Testis (tissue), 3 donors: ENCODE measurements around the gene SMAD4. TPM values are rescaled to one million over a fixed set of nuclear protein-coding genes. Genes with fewer than 3 reads are reported as not detected.

Source experiments
- DNase-seq: peaks from one replicate; pipeline ENCODE4 v3.0.0-alpha.2; 2019
- H3K27ac ChIP-seq, 2 donors: fragments of 200-600 bp; sonication (generic); one replicate each; pipeline ENCODE4 v1.5.1; 2019
- H3K27me3 ChIP-seq: fragments of 200-600 bp; sonication (generic); one replicate; pipeline ENCODE4 v1.5.1; 2019
- H3K36me3 ChIP-seq: fragments of 200-600 bp; sonication (generic); one replicate; pipeline ENCODE4 v1.5.1; 2017; ENCODE audit warnings: low read depth; ENCODE audit errors: missing control alignments
- H3K4me1 ChIP-seq: fragments of 200-600 bp; sonication (generic); one replicate; pipeline ENCODE4 v1.5.1; 2019
- H3K4me3 ChIP-seq, 2 donors: fragments of 200-600 bp; sonication (generic); one replicate each; pipeline ENCODE4 v1.5.1; 2017 to 2019
- H3K9me3 ChIP-seq: fragments of 200-600 bp; sonication (generic); one replicate; pipeline ENCODE4 v1.5.1; 2017
- CTCF ChIP-seq, 3 experiments: fragments of 450-650 bp in 2 of 3; fragments of 200-600 bp in 1 of 3; sonication (generic) in 1 of 3; IDR thresholded peaks; one replicate each; pipeline ENCODE4 v1.5.1; 2016 to 2019; ENCODE audit warnings: antibody characterized with exemption in 3 of 3, mild to moderate bottlenecking in 2 of 3, moderate library complexity in 1 of 3
- POLR2A ChIP-seq: fragments of 450-650 bp; IDR thresholded peaks from one replicate; pipeline ENCODE4 v1.6.1; 2017; ENCODE audit warnings: antibody characterized with exemption, mild to moderate bottlenecking, moderate library complexity
- WGBS, 2 donors: methylation state at CpG; one replicate each; pipeline ENCODE4 v1.1.5; 2018; 5-methylcytosine and 5-hydroxymethylcytosine counted together
- intact Hi-C: fragments of 100-400 bp; cut with DNase I; formaldehyde crosslinking; loops from one replicate; pipeline ENCODE4 v1.15.1; 2023; ENCODE audit warnings: low total_unique reads
- polyA plus RNA-seq: library from polyadenylated mRNA; stranded (reverse); fragments of 350-450 nt; fragmentation: Illumina TruSeq; extraction: RNeasy Lipid Tissue Mini Kit (QIAGEN cat#74804); gene quantifications from one replicate; pipeline ENCODE4 v1.2.3, GENCODE V29; 2014; ENCODE audit warnings: low read depth, low replicate concordance; ENCODE audit not compliant: insufficient read depth
- total RNA-seq, 2 donors: library from RNA; depleted of rRNA; stranded (reverse); fragments of >200 nt; gene quantifications; one replicate each; pipeline ENCODE4 v1.2.3, GENCODE V29; 2016

SMAD4 gene
- total and polyA plus RNA-seq, 3 donors from 2014 or later = 91.0 to 270 (median 198) TPM

GRCh38 chr18:51077217-51077616 is 47.2 kb downstream of the SMAD4 start:
- WGBS, 2 donors = 55 to 60% methylated on average over 2 of the region's 2 CpGs
- no peak overlapping the region for H3K4me3 ChIP-seq

GRCh38 chr18:51078026-51078425 is 48.0 kb downstream of the SMAD4 start:
- Histone ChIP-seq H3K27ac (no peak overlapping the region), H3K27me3 (no peaks in the 10 kb centered on the region), H3K4me1 (peaks cover 5% of the 10 kb centered on the region), H3K36me3 (no peaks in the 10 kb centered on the region), H3K4me3 (no peak overlapping the region), H3K9me3 (no peaks in the 10 kb centered on the region)
- WGBS, 2 donors = 77 to 95% methylated on average over 5 of the region's 5 CpGs
- no peak for DNase-seq
- intact Hi-C loops = no loop called here
- TF ChIP-seq CTCF (IDR thresholded peaks at IDR 0.05) (no peak), POLR2A (no peak)

More at GRCh38 chr18:51077217-51077616, 47.2 kb downstream of the SMAD4 start:
- no peak for TF ChIP-seq CTCF (IDR thresholded peaks at IDR 0.05)
- TF ChIP-seq POLR2A = no peak
- no peak overlapping the region for H3K27ac ChIP-seq
- no peaks in the 10 kb centered on the region for H3K9me3 ChIP-seq
- no peaks in the 10 kb centered on the region for H3K36me3 ChIP-seq
- peaks cover 5% of the 10 kb centered on the region for H3K4me1 ChIP-seq
- no peaks in the 10 kb centered on the region for H3K27me3 ChIP-seq
- intact Hi-C loops = no loop called here
- DNase-seq = no peak

GRCh38 chr18:51082571-51083267 is 52.7 kb downstream of the SMAD4 start:
- H3K9me3 ChIP-seq = no peaks in the 10 kb centered on the region
- DNase-seq = no peak
- H3K36me3 ChIP-seq = no peaks in the 10 kb centered on the region
- no peak overlapping the region for H3K4me3 ChIP-seq
- no peaks in the 10 kb centered on the region for H3K27me3 ChIP-seq
- no peak for TF ChIP-seq POLR2A
- TF ChIP-seq CTCF (IDR thresholded peaks at IDR 0.05) = no peak
- H3K4me1 ChIP-seq = no peaks in the 10 kb centered on the region
- peak overlapping the region in 1 of 2 donors; percentile 7 for H3K27ac ChIP-seq
- intact Hi-C loops = no loop called here
- WGBS, 2 donors = 19 to 28% methylated on average over 2 of the region's 2 CpGs

- no peaks in the 10 kb centered on the region for H3K27me3 ChIP-seq
- no peaks in the 10 kb centered on the region for H3K4me1 ChIP-seq
- no peak for TF ChIP-seq CTCF (IDR thresholded peaks at IDR 0.05)
- TF ChIP-seq POLR2A = no peak
- H3K27ac ChIP-seq = no peak overlapping the region
- no peaks in the 10 kb centered on the region for H3K36me3 ChIP-seq
- intact Hi-C loops = no loop called here
- WGBS, 2 donors = 78 to 84% methylated on average over 1 of the region's 1 CpG
- DNase-seq = no peak
- H3K4me3 ChIP-seq = no peak overlapping the region
- no peaks in the 10 kb centered on the region for H3K9me3 ChIP-seq
Measured at GRCh38 chr18:51083398-51083797, 53.4 kb downstream of the SMAD4 start.

- intact Hi-C loops = no loop called here
- WGBS, 2 donors = 85 to 93% methylated on average over 1 of the region's 1 CpG
Measured at GRCh38 chr18:51088410-51088809, 58.4 kb downstream of the SMAD4 start.

More at GRCh38 chr18:51088410-51088809, 58.4 kb downstream of the SMAD4 start:
- H3K9me3 ChIP-seq = no peaks in the 10 kb centered on the region
- H3K4me3 ChIP-seq = no peak overlapping the region
- DNase-seq = no peak
- no peaks in the 10 kb centered on the region for H3K27me3 ChIP-seq
- TF ChIP-seq CTCF (IDR thresholded peaks at IDR 0.05) (no peak), POLR2A (no peak)
- H3K4me1 ChIP-seq = no peaks in the 10 kb centered on the region
- H3K36me3 ChIP-seq = no peaks in the 10 kb centered on the region
- H3K27ac ChIP-seq = no peak overlapping the region
